ENCODE measurements around the gene OBSCN. TPM values are rescaled to one million over a fixed set of nuclear protein-coding genes. Genes with fewer than 3 reads are reported as not detected.

OBSCN gene
- total RNA-seq, 1 donor from 2014 or later, result 7.6 TPM

DNA sequence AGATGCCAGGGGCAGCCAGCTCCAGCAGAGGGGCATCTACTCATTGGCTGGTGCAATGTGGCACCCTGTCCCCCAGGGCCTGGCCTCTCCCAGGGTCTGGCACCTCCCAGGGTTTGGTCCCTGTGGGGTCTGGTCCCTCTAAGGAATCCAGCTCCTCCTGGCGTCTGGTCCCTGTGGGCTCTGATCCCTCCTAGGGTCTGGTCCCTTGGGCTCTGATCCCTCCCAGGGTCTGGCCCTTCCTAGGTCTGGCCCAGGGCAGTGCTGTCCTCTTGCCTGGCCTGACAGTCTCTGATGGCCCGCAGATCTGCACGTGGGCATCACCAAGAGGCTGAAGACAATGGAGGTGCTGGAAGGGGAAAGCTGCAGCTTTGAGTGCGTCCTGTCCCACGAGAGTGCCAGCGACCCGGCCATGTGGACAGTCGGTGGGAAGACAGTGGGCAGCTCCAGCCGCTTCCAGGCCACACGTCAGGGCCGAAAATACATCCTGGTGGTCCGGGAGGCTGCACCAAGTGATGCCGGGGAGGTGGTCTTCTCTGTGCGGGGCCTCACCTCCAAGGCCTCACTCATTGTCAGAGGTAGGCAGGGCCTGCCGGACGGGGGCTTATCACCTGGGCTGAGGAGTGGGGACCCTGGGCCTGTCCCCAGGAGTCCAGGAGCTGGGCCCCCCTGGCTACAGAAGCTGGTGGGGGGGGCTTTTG lies 73.9 kb downstream of the OBSCN start:
- peaks cover 7% of the 10 kb centered on the region for H3K36me3 ChIP-seq (ENCODE audit: control insufficient read depth, insufficient read depth, low read length)

DNA sequence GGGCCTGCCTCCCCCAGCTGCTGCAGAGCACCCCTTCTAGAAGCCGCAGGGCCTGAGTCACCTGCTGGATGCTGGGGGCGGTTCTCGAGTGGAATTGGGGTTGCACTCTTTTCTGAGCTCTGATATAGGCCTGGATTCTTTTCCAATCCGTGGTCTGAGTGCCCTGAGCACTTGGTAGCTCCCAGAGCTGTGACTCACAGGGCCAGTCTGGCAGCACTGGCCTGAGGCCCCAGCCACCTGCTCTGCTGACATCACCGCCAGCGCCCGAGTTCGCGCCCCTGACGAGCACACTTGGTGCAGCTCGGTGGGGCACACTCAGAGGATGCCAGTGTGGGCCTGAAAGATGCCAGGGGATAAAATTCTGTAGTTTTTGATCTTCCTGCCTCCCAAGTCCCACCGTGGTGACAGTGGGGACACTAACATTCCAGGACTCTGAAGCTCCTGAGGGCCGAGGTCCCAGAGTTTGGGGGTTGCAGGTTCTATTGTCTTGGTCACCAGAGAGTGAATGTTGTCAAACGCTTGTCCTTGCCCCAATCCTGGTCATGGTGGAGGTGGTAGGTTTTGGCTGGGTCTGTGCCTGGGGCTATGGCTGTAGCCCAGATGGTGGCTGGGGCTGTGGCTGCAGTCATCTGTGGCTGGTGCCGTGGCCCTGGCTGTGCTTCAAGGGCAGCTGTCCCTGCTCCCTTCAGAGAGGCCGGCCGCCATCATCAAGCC lies 74.6 kb downstream of the OBSCN start:
- no peak overlapping the region for H3K4me3 ChIP-seq (ENCODE audit: low read depth, low read length)
- TF ChIP-seq, protein P1, sequence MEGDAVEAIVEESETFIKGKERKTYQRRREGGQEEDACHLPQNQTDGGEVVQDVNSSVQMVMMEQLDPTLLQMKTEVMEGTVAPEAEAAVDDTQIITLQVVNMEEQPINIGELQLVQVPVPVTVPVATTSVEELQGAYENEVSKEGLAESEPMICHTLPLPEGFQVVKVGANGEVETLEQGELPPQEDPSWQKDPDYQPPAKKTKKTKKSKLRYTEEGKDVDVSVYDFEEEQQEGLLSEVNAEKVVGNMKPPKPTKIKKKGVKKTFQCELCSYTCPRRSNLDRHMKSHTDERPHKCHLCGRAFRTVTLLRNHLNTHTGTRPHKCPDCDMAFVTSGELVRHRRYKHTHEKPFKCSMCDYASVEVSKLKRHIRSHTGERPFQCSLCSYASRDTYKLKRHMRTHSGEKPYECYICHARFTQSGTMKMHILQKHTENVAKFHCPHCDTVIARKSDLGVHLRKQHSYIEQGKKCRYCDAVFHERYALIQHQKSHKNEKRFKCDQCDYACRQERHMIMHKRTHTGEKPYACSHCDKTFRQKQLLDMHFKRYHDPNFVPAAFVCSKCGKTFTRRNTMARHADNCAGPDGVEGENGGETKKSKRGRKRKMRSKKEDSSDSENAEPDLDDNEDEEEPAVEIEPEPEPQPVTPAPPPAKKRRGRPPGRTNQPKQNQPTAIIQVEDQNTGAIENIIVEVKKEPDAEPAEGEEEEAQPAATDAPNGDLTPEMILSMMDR (IDR thresholded peaks at IDR 0.05; ENCODE audit: insufficient read depth, low read length, severe bottlenecking), result no peak
- FAIRE-seq (no peak), DNase-seq (ENCODE audit: low read depth) (no peak)
- H3K36me3 ChIP-seq (ENCODE audit: control insufficient read depth, insufficient read depth, low read length), result peaks cover 7% of the 10 kb centered on the region
- H3K27me3 ChIP-seq (ENCODE audit: control insufficient read depth, insufficient read depth, low read length), result no peaks in the 10 kb centered on the region

More for the DNA sequence above, 73.9 kb downstream of the OBSCN start:
- no peak for FAIRE-seq
- no peaks in the 10 kb centered on the region for H3K27me3 ChIP-seq (ENCODE audit: control insufficient read depth, insufficient read depth, low read length)
- no peak overlapping the region for H3K4me3 ChIP-seq (ENCODE audit: low read depth, low read length)
- TF ChIP-seq, protein P1 (IDR thresholded peaks at IDR 0.05; ENCODE audit: insufficient read depth, low read length, severe bottlenecking), result no peak
- DNase-seq (ENCODE audit: low read depth), result no peak

DNA sequence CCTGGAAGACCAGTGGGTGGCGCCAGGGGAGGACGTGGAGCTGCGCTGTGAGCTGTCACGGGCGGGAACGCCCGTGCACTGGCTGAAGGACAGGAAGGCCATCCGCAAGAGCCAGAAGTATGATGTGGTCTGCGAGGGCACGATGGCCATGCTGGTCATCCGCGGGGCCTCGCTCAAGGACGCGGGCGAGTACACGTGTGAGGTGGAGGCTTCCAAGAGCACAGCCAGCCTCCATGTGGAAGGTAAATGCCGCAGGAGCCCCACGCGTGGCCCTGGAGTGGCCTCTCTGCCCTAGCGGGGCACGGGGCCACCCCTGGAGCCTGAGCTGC lies 75.2 kb downstream of the OBSCN start:
- DNase-seq (ENCODE audit: low read depth), result no peak

DNA sequence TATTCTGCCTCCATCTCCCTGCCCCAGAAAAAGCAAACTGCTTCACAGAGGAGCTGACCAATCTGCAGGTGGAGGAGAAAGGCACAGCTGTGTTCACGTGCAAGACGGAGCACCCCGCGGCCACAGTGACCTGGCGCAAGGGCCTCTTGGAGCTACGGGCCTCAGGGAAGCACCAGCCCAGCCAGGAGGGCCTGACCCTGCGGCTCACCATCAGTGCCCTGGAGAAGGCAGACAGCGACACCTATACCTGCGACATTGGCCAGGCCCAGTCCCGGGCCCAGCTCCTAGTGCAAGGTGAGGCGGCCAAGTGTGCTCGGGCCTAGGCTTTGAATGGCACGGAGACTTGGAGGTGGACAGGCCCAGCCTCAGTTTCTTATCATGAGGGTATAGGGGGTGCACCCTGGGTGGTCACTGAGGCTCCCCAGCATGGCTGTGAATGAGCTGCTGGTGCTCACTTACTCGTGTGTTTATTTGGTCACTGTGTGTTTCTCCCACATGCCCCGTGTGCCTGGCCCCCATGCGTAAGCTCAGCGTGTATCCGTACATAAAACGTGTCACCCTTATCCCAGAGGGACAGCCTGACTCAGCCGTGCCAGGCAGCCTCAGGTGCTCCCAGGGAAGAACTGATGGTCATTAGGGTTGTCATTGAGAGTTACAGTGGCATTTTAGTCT lies 75.8 kb downstream of the OBSCN start:
- FAIRE-seq (no peak), DNase-seq (ENCODE audit: low read depth) (no peak)
- H3K27me3 ChIP-seq (ENCODE audit: control insufficient read depth, insufficient read depth, low read length), result no peaks in the 10 kb centered on the region
- TF ChIP-seq, protein P1 (IDR thresholded peaks at IDR 0.05; ENCODE audit: insufficient read depth, low read length, severe bottlenecking), result no peak
- H3K4me3 ChIP-seq (ENCODE audit: low read depth, low read length), result no peak overlapping the region
- H3K36me3 ChIP-seq (ENCODE audit: control insufficient read depth, insufficient read depth, low read length), result peaks cover 7% of the 10 kb centered on the region

More for the DNA sequence above, 75.2 kb downstream of the OBSCN start:
- no peaks in the 10 kb centered on the region for H3K27me3 ChIP-seq (ENCODE audit: control insufficient read depth, insufficient read depth, low read length)
- H3K4me3 ChIP-seq (ENCODE audit: low read depth, low read length), result no peak overlapping the region
- FAIRE-seq, result no peak
- TF ChIP-seq, protein P1 (IDR thresholded peaks at IDR 0.05; ENCODE audit: insufficient read depth, low read length, severe bottlenecking), result no peak
- peaks cover 7% of the 10 kb centered on the region for H3K36me3 ChIP-seq (ENCODE audit: control insufficient read depth, insufficient read depth, low read length)

DNA sequence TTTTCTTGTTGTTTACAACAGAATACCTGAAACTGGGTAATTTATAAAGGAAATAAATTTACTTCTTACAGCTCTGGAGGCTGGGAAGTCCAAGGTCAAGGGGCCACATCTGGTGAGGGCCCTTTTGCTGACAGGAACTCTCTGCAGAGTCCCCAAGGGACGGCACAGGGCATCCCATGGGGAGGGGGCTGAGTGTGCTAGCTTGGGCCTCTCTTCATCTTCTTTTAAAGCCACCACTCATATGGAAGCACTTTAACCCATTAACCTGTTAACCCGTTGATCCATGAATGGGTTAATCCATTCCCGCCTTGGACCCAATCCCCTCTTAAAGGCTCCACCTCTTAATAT lies 76.3 kb downstream of the OBSCN start:
- TF ChIP-seq, protein P1 (IDR thresholded peaks at IDR 0.05; ENCODE audit: insufficient read depth, low read length, severe bottlenecking), result no peak
- Histone ChIP-seq H3K36me3 (ENCODE audit: control insufficient read depth, insufficient read depth, low read length) (peaks cover 7% of the 10 kb centered on the region), H3K4me3 (ENCODE audit: low read depth, low read length) (no peak overlapping the region), H3K27me3 (ENCODE audit: control insufficient read depth, insufficient read depth, low read length) (no peaks in the 10 kb centered on the region)
- DNase-seq (ENCODE audit: low read depth) (no peak), FAIRE-seq (no peak)
